Mammary epithelial cell (primary cell): ENCODE measurements around the gene IQCN.

Experiments used
- EZH2 ChIP-seq: IDR thresholded peaks from 2 replicates; pipeline ENCODE4 v1.6.1; 2012; ENCODE audit warnings: low read length, inconsistent platforms, borderline replicate concordance
- TF ChIP-seq, protein P1 (sequence below), 2 donors: IDR thresholded peaks in 1 of 2; conservative IDR thresholded peaks in 1 of 2; 2 replicates each; pipeline ENCODE4 v1.5.1; 2011 to 2012; ENCODE audit warnings: inconsistent platforms in 2 of 2, low read length in 2 of 2, mild to moderate bottlenecking in 2 of 2, control low read depth in 1 of 2, low read depth in 1 of 2; ENCODE audit not compliant: insufficient read depth in 1 of 2; ENCODE audit errors: extremely low read depth in 1 of 2

DNA sequence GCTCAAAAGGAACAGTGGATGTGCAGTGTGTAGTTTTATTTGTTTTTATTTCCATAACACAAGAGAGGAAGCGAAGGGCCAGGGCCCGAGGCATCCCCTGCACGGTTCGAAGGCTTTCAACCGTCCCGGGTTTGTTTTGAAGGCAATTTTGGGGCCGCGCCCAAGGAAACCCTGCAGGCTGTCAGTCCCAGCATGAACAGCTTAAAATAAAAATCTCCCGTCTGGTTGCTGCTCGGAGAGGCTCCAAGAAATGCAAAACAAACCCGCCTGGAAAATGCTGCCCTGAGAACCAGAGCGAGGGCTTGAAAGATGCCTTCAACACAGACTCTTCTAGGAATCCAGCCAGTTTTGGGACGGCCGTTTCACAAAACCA lies 32.6 kb upstream of the IQCN start:
- no peak for TF ChIP-seq EZH2
- TF ChIP-seq, protein P1, sequence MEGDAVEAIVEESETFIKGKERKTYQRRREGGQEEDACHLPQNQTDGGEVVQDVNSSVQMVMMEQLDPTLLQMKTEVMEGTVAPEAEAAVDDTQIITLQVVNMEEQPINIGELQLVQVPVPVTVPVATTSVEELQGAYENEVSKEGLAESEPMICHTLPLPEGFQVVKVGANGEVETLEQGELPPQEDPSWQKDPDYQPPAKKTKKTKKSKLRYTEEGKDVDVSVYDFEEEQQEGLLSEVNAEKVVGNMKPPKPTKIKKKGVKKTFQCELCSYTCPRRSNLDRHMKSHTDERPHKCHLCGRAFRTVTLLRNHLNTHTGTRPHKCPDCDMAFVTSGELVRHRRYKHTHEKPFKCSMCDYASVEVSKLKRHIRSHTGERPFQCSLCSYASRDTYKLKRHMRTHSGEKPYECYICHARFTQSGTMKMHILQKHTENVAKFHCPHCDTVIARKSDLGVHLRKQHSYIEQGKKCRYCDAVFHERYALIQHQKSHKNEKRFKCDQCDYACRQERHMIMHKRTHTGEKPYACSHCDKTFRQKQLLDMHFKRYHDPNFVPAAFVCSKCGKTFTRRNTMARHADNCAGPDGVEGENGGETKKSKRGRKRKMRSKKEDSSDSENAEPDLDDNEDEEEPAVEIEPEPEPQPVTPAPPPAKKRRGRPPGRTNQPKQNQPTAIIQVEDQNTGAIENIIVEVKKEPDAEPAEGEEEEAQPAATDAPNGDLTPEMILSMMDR (conservative IDR thresholded peaks at IDR 0.05 in 1 of 2, IDR thresholded peaks at IDR 0.05 in 1 of 2; ENCODE audit: extremely low read depth in 1 of 2, insufficient read depth in 1 of 2, low read depth in 1 of 2, low read length in 2 of 2) = no peak
